Testis (tissue), 2 donors: ENCODE measurements around the gene UPB1.

Experiments used
- POLR2A ChIP-seq: fragments of 450-650 bp; IDR thresholded peaks from one replicate; pipeline ENCODE4 v1.6.1; 2017; ENCODE audit warnings: antibody characterized with exemption, mild to moderate bottlenecking, moderate library complexity
- TF ChIP-seq, protein P1 (sequence below), 3 experiments: fragments of 450-650 bp in 2 of 3; fragments of 200-600 bp in 1 of 3; sonication (generic) in 1 of 3; IDR thresholded peaks; one replicate each; pipeline ENCODE4 v1.5.1; 2016 to 2019; ENCODE audit warnings: antibody characterized with exemption in 3 of 3, mild to moderate bottlenecking in 2 of 3, moderate library complexity in 1 of 3

GRCh38 chr22:24494167-24494527, 985 bp upstream of the UPB1 start:
- TF ChIP-seq, protein P1, sequence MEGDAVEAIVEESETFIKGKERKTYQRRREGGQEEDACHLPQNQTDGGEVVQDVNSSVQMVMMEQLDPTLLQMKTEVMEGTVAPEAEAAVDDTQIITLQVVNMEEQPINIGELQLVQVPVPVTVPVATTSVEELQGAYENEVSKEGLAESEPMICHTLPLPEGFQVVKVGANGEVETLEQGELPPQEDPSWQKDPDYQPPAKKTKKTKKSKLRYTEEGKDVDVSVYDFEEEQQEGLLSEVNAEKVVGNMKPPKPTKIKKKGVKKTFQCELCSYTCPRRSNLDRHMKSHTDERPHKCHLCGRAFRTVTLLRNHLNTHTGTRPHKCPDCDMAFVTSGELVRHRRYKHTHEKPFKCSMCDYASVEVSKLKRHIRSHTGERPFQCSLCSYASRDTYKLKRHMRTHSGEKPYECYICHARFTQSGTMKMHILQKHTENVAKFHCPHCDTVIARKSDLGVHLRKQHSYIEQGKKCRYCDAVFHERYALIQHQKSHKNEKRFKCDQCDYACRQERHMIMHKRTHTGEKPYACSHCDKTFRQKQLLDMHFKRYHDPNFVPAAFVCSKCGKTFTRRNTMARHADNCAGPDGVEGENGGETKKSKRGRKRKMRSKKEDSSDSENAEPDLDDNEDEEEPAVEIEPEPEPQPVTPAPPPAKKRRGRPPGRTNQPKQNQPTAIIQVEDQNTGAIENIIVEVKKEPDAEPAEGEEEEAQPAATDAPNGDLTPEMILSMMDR (IDR thresholded peaks at IDR 0.05): no peak
- TF ChIP-seq POLR2A: no peak
